ENCODE measurements around the gene PKHD1. TPM values are rescaled to one million over a fixed set of nuclear protein-coding genes. Genes with fewer than 3 reads are reported as not detected.

Gene PKHD1
- polyA plus RNA-seq, 2 donors = under 0.01 to 0.01 TPM

DNA sequence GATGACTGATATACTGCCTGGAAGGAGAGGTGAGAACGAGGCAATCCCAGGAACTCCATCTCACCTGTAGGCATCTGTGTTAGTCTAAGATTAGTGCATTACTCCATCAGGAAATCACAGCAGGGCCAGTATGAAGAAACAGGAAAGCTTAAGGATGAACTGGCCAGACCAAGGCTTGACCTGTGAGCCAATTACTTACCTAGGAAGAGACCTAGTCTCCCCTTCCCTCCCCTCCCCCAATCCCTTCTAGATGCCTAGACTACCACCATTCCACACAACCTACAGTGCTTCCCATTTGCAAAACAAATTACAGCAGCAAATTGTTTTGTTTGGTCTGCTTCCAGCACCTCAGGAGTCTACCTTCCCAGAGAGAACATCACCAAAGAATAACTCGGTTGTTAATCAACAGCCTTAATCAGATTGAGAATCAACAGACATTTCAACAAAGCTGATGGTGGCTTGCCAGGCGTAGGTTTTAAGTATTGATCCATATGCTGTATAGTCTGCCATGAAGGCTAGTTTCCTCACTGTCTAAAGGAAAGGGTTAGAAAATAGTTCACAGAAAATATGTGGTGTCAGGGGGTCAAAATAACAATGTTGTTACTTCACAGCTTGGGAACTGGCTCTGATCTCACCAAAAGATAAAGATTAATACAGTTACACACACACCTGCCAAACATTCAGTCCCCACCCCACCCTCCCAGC, 10.1 kb downstream of the PKHD1 start:
- no peaks in the 10 kb centered on the region for H3K36me3 ChIP-seq (ENCODE audit: control insufficient read depth in 2 of 2, insufficient read depth in 2 of 2, low read length in 1 of 2)
- H3K9me3 ChIP-seq (ENCODE audit: control insufficient read depth in 2 of 2, insufficient read depth in 1 of 2, low read depth in 1 of 2, low read length in 1 of 2) = peaks cover 0 to 3% of the 10 kb centered on the region in 2 donors
- H3K27me3 ChIP-seq (ENCODE audit: control insufficient read depth in 1 of 2, insufficient read depth in 2 of 2, low read length in 2 of 2) = no peaks in the 10 kb centered on the region
- H3K4me1 ChIP-seq (ENCODE audit: control insufficient read depth in 2 of 2, insufficient read depth in 2 of 2, low read length in 1 of 2) = no peaks in the 10 kb centered on the region
- 52 to 62% methylated on average over 3 of the region's 3 CpGs for WGBS, 2 donors
- H3K27ac ChIP-seq (ENCODE audit: low read depth in 2 of 2, low read length in 1 of 2) = no peak overlapping the region
- no peak overlapping the region for H3K4me3 ChIP-seq (ENCODE audit: low read depth in 1 of 2, low read length in 2 of 2)

DNA sequence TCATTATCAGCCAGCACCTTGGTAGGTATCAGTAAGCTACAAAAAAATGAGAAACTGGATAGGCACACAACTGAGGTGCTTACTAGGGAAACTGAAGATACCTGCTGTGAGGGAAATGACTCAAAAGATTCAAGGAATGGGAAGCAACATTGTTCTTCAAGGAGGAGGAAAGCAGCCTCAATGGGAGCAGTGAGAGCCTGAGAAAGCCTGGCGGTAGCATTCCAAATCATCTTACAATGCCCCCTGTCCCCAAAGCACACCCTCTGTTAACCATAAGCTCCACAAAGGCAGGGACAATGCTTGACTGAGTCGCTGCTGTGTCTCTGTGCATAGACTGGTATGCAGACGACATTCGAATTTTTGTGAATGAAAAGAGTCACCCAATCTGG, 10.6 kb downstream of the PKHD1 start:
- Histone ChIP-seq H3K9me3 (ENCODE audit: control insufficient read depth in 2 of 2, insufficient read depth in 1 of 2, low read depth in 1 of 2, low read length in 1 of 2) (peaks cover 0 to 3% of the 10 kb centered on the region in 2 donors), H3K4me3 (ENCODE audit: low read depth in 1 of 2, low read length in 2 of 2) (no peak overlapping the region), H3K27ac (ENCODE audit: low read depth in 2 of 2, low read length in 1 of 2) (no peak overlapping the region), H3K4me1 (ENCODE audit: control insufficient read depth in 2 of 2, insufficient read depth in 2 of 2, low read length in 1 of 2) (no peaks in the 10 kb centered on the region), H3K36me3 (ENCODE audit: control insufficient read depth in 2 of 2, insufficient read depth in 2 of 2, low read length in 1 of 2) (no peaks in the 10 kb centered on the region), H3K27me3 (ENCODE audit: control insufficient read depth in 1 of 2, insufficient read depth in 2 of 2, low read length in 2 of 2) (no peaks in the 10 kb centered on the region)
- 58 to 71% methylated on average over 4 of the region's 4 CpGs for WGBS, 2 donors

GRCh38 chr6:52074716-52075115, 12.7 kb downstream of the PKHD1 start:
- H3K36me3 ChIP-seq (ENCODE audit: control insufficient read depth in 2 of 2, insufficient read depth in 2 of 2, low read length in 1 of 2) = no peaks in the 10 kb centered on the region
- H3K27me3 ChIP-seq (ENCODE audit: control insufficient read depth in 1 of 2, insufficient read depth in 2 of 2, low read length in 2 of 2) = peaks cover 0 to 3% of the 10 kb centered on the region in 2 donors
- no peaks in the 10 kb centered on the region for H3K4me1 ChIP-seq (ENCODE audit: control insufficient read depth in 2 of 2, insufficient read depth in 2 of 2, low read length in 1 of 2)
- H3K4me3 ChIP-seq (ENCODE audit: low read depth in 1 of 2, low read length in 2 of 2) = no peak overlapping the region
- no peak overlapping the region for H3K27ac ChIP-seq (ENCODE audit: low read depth in 2 of 2, low read length in 1 of 2)
- H3K9me3 ChIP-seq (ENCODE audit: control insufficient read depth in 2 of 2, insufficient read depth in 1 of 2, low read depth in 1 of 2, low read length in 1 of 2) = peaks cover 0 to 3% of the 10 kb centered on the region in 2 donors
- WGBS, 2 donors = 74 to 78% methylated on average over 5 of the region's 5 CpGs

DNA sequence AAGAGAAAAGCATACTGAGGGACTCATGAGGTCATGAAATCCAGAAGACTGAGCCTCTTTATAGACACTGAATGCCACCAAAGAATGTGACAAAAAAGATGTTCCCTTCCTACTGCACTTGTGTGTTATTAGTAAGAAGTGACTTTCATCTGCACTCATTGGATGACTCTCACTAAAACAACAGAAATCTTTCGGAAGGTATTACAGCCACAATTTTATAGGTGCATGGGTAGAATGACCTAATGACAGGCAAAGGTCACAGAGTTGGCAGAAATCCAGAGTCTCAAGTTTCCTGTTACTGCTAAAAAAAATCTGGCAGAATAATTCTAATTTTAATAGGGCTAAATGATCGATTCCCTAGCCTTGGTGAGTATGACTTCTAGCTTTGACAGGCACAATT, 13.3 kb downstream of the PKHD1 start:
- 66 to 73% methylated on average over 2 of the region's 2 CpGs for WGBS, 2 donors
- peaks cover 0 to 3% of the 10 kb centered on the region in 2 donors for H3K9me3 ChIP-seq (ENCODE audit: control insufficient read depth in 2 of 2, insufficient read depth in 1 of 2, low read depth in 1 of 2, low read length in 1 of 2)
- no peaks in the 10 kb centered on the region for H3K36me3 ChIP-seq (ENCODE audit: control insufficient read depth in 2 of 2, insufficient read depth in 2 of 2, low read length in 1 of 2)
- H3K27ac ChIP-seq (ENCODE audit: low read depth in 2 of 2, low read length in 1 of 2) = no peak overlapping the region
- no peak overlapping the region for H3K4me3 ChIP-seq (ENCODE audit: low read depth in 1 of 2, low read length in 2 of 2)
- peaks cover 0 to 3% of the 10 kb centered on the region in 2 donors for H3K27me3 ChIP-seq (ENCODE audit: control insufficient read depth in 1 of 2, insufficient read depth in 2 of 2, low read length in 2 of 2)
- H3K4me1 ChIP-seq (ENCODE audit: control insufficient read depth in 2 of 2, insufficient read depth in 2 of 2, low read length in 1 of 2) = no peaks in the 10 kb centered on the region

- no peaks in the 10 kb centered on the region for H3K9me3 ChIP-seq (ENCODE audit: control insufficient read depth in 2 of 2, insufficient read depth in 1 of 2, low read depth in 1 of 2, low read length in 1 of 2)
- H3K27me3 ChIP-seq (ENCODE audit: control insufficient read depth in 1 of 2, insufficient read depth in 2 of 2, low read length in 2 of 2) = no peaks in the 10 kb centered on the region
- H3K4me1 ChIP-seq (ENCODE audit: control insufficient read depth in 2 of 2, insufficient read depth in 2 of 2, low read length in 1 of 2) = no peaks in the 10 kb centered on the region
- H3K27ac ChIP-seq (ENCODE audit: low read depth in 2 of 2, low read length in 1 of 2) = no peak overlapping the region
- H3K36me3 ChIP-seq (ENCODE audit: control insufficient read depth in 2 of 2, insufficient read depth in 2 of 2, low read length in 1 of 2) = no peaks in the 10 kb centered on the region
- H3K4me3 ChIP-seq (ENCODE audit: low read depth in 1 of 2, low read length in 2 of 2) = no peak overlapping the region
These were observed 21.8 kb downstream of the PKHD1 start for GRCh38 chr6:52065621-52066020.

DNA sequence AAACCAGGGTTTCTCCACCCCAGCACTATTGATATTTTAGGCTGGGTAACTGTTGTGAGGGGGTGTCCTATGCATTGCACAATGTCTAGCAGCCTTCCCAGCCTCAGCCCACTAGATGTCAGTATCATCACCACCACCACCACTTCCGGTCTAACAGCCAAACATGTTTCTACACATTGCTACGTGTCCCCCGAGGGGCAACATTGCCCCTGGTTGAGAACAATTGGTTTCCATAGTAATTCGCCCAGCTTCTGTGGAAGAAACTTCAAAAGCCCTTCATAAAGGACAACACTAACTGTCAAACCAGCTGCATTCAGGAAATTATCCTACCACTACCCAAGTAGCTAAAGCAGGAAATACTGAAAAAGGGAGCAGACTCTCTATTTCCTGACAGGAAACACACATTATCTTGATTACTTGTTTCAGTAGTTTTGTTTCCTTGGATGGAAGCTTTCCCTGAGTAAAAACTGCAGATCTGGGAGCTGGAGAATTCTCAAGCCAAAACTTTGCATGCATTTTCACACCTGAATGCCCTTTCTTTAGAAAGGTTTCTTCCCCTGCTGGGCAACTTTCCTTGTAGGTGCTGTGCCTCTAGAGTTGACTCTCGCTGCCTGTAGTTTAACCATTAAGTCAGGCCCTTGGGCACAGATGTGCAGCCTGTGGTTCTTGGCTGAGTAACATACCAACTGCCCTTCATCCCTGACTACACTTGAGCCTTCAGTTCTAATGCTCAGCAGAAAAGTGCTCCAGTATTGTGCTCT, 23.6 kb downstream of the PKHD1 start:
- no peak overlapping the region for H3K4me3 ChIP-seq (ENCODE audit: low read depth in 1 of 2, low read length in 2 of 2)
- no peaks in the 10 kb centered on the region for H3K9me3 ChIP-seq (ENCODE audit: control insufficient read depth in 2 of 2, insufficient read depth in 1 of 2, low read depth in 1 of 2, low read length in 1 of 2)
- no peaks in the 10 kb centered on the region for H3K4me1 ChIP-seq (ENCODE audit: control insufficient read depth in 2 of 2, insufficient read depth in 2 of 2, low read length in 1 of 2)
- H3K36me3 ChIP-seq (ENCODE audit: control insufficient read depth in 2 of 2, insufficient read depth in 2 of 2, low read length in 1 of 2) = no peaks in the 10 kb centered on the region
- H3K27me3 ChIP-seq (ENCODE audit: control insufficient read depth in 1 of 2, insufficient read depth in 2 of 2, low read length in 2 of 2) = no peaks in the 10 kb centered on the region
- 13 to 16% methylated on average over 5 of the region's 5 CpGs for WGBS, 2 donors
- no peak overlapping the region for H3K27ac ChIP-seq (ENCODE audit: low read depth in 2 of 2, low read length in 1 of 2)

GRCh38 chr6:52061481-52061880, 25.9 kb downstream of the PKHD1 start:
- Histone ChIP-seq H3K36me3 (ENCODE audit: control insufficient read depth in 2 of 2, insufficient read depth in 2 of 2, low read length in 1 of 2) (no peaks in the 10 kb centered on the region), H3K4me1 (ENCODE audit: control insufficient read depth in 2 of 2, insufficient read depth in 2 of 2, low read length in 1 of 2) (no peaks in the 10 kb centered on the region), H3K27ac (ENCODE audit: low read depth in 2 of 2, low read length in 1 of 2) (no peak overlapping the region), H3K9me3 (ENCODE audit: control insufficient read depth in 2 of 2, insufficient read depth in 1 of 2, low read depth in 1 of 2, low read length in 1 of 2) (no peaks in the 10 kb centered on the region), H3K4me3 (ENCODE audit: low read depth in 1 of 2, low read length in 2 of 2) (no peak overlapping the region), H3K27me3 (ENCODE audit: control insufficient read depth in 1 of 2, insufficient read depth in 2 of 2, low read length in 2 of 2) (no peaks in the 10 kb centered on the region)
- WGBS, 2 donors = 90 to 95% methylated on average over 3 of the region's 3 CpGs

DNA sequence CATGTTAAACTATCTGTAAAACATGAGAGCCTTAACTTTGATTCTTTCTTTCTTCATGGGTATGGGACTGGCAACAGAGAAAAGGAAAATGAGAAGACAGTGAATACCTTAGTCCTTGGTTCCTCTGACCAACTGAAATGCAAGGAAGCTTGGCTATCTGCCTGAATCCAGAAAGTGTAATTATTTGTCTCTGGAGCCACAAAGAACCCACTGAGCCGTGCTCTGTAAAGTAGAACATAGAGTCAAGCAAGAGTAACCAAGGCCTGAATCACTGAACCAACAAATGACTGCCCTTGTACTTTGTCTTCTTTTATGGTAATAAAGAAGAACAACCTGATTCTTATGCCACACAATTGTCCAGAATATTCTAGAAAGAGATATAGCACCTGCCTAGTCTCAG, 27.6 kb downstream of the PKHD1 start:
- H3K27ac ChIP-seq (ENCODE audit: low read depth in 2 of 2, low read length in 1 of 2) = no peak overlapping the region
- no peaks in the 10 kb centered on the region for H3K9me3 ChIP-seq (ENCODE audit: control insufficient read depth in 2 of 2, insufficient read depth in 1 of 2, low read depth in 1 of 2, low read length in 1 of 2)
- H3K36me3 ChIP-seq (ENCODE audit: control insufficient read depth in 2 of 2, insufficient read depth in 2 of 2, low read length in 1 of 2) = no peaks in the 10 kb centered on the region
- H3K27me3 ChIP-seq (ENCODE audit: control insufficient read depth in 1 of 2, insufficient read depth in 2 of 2, low read length in 2 of 2) = no peaks in the 10 kb centered on the region
- H3K4me1 ChIP-seq (ENCODE audit: control insufficient read depth in 2 of 2, insufficient read depth in 2 of 2, low read length in 1 of 2) = no peaks in the 10 kb centered on the region
- WGBS, 2 donors = 44 to 65% methylated on average over 1 of the region's 1 CpG
- H3K4me3 ChIP-seq (ENCODE audit: low read depth in 1 of 2, low read length in 2 of 2) = no peak overlapping the region

- H3K27me3 ChIP-seq (ENCODE audit: control insufficient read depth in 1 of 2, insufficient read depth in 2 of 2, low read length in 2 of 2) = peaks cover 0 to 4% of the 10 kb centered on the region in 2 donors
- no peaks in the 10 kb centered on the region for H3K4me1 ChIP-seq (ENCODE audit: control insufficient read depth in 2 of 2, insufficient read depth in 2 of 2, low read length in 1 of 2)
- no peak overlapping the region for H3K27ac ChIP-seq (ENCODE audit: low read depth in 2 of 2, low read length in 1 of 2)
- H3K9me3 ChIP-seq (ENCODE audit: control insufficient read depth in 2 of 2, insufficient read depth in 1 of 2, low read depth in 1 of 2, low read length in 1 of 2) = no peaks in the 10 kb centered on the region
- 88% methylated on average over 7 of the region's 7 CpGs for WGBS, 2 donors
- H3K4me3 ChIP-seq (ENCODE audit: low read depth in 1 of 2, low read length in 2 of 2) = no peak overlapping the region
- no peaks in the 10 kb centered on the region for H3K36me3 ChIP-seq (ENCODE audit: control insufficient read depth in 2 of 2, insufficient read depth in 2 of 2, low read length in 1 of 2)
These were observed 32.0 kb downstream of the PKHD1 start for GRCh38 chr6:52055451-52055850.
